ENCODE results near the gene CDH8.

- TF ChIP-seq CEBPB (IDR thresholded peaks at IDR 0.05) (no peak), EGR1 (IDR thresholded peaks at IDR 0.05) (no peak), TEAD4 (IDR thresholded peaks at IDR 0.05) (no peak), FOXM1 (IDR thresholded peaks at IDR 0.05; ENCODE audit: borderline replicate concordance, low read depth) (no peak), MAX (IDR thresholded peaks at IDR 0.05) (no peak), REST (IDR thresholded peaks at IDR 0.05; ENCODE audit: low read depth) (no peak), YY1 (IDR thresholded peaks at IDR 0.05; ENCODE audit: low read depth) (no peak), EP300 (IDR thresholded peaks at IDR 0.05; ENCODE audit: borderline replicate concordance) (no peak), TCF12 (IDR thresholded peaks at IDR 0.05; ENCODE audit: low read depth) (no peak)
Measured at GRCh38 chr16:61948414-61948813, 87.8 kb downstream of the CDH8 start.

All from Ishikawa (cell line).